ENCODE data around the gene PSMB7. TPM values are rescaled to one million over a fixed set of nuclear protein-coding genes. Genes with fewer than 3 reads are reported as not detected.

The PSMB7 gene
- total and polyA plus RNA-seq, 2 of the 13 experiments (the other 11 are each of a cell fraction or from before 2014, with no cell fraction given), result 259 to 291 TPM

GRCh38 chr9:124415102-124415851 is at the start of gene PSMB7 (continued):
- peak; percentile 63 for TF ChIP-seq ZBTB33 (CRISPR knock-in tag; IDR thresholded peaks at IDR 0.05)
- TF ChIP-seq ZNF496 (CRISPR knock-in tag; IDR thresholded peaks at IDR 0.05; ENCODE audit: insufficient replicate concordance), result no peak
- peak; percentile 96 for TF ChIP-seq XRCC5 (optimal IDR thresholded peaks at IDR 0.05; ENCODE audit: low read length)
- TF ChIP-seq ZNF883 (CRISPR knock-in tag; IDR thresholded peaks at IDR 0.05; ENCODE audit: not compliant biosample characterization), result peak; percentile 42
- 0 out of 2 replicates have a peak, but pooled peaks have one; percentile 53 for TF ChIP-seq JUNB (CRISPR knock-in tag; IDR thresholded peaks at IDR 0.05; ENCODE audit: borderline replicate concordance)
- TF ChIP-seq FOXA3 (CRISPR knock-in tag; IDR thresholded peaks at IDR 0.05), result peak; percentile 72
- TF ChIP-seq NFKBIZ (CRISPR knock-in tag; IDR thresholded peaks at IDR 0.05), result 0 out of 2 replicates have a peak, but pooled peaks have one; percentile 34
- TF ChIP-seq MIER3 (CRISPR knock-in tag; IDR thresholded peaks at IDR 0.05; ENCODE audit: borderline replicate concordance), result peak; percentile 73; the same call in 1 of the 2 replicates
- no peak for TF ChIP-seq ZNF446 (CRISPR knock-in tag; IDR thresholded peaks at IDR 0.05)
- TF ChIP-seq TAF1 (CRISPR knock-in tag; IDR thresholded peaks at IDR 0.05), result peak; percentile 79; the same call in 1 of the 2 replicates
- no peak for TF ChIP-seq ZFP1 (CRISPR knock-in tag; IDR thresholded peaks at IDR 0.05)
- no peak for TF ChIP-seq FOXO1 (CRISPR knock-in tag; IDR thresholded peaks at IDR 0.05)
- TF ChIP-seq MEIS1 (CRISPR knock-in tag; IDR thresholded peaks at IDR 0.05; ENCODE audit: borderline replicate concordance), result peak; percentile 56; the same call in 1 of the 2 replicates
- TF ChIP-seq JDP2 (CRISPR knock-in tag; IDR thresholded peaks at IDR 0.05; ENCODE audit: borderline replicate concordance), result no peak
- TF ChIP-seq SAP130 (CRISPR knock-in tag; IDR thresholded peaks at IDR 0.05; ENCODE audit: low read depth), result peak; percentile 95
- TF ChIP-seq ZNF512 (CRISPR knock-in tag; IDR thresholded peaks at IDR 0.05), result no peak
- TF ChIP-seq ZNF251 (CRISPR knock-in tag; IDR thresholded peaks at IDR 0.05), result no peak
- TF ChIP-seq NR2F2 (IDR thresholded peaks at IDR 0.05; ENCODE audit: borderline replicate concordance, low read depth), result no peak
- TF ChIP-seq AHR (CRISPR knock-in tag; IDR thresholded peaks at IDR 0.05), result 0 out of 2 replicates have a peak, but pooled peaks have one; percentile 28
- no peak for TF ChIP-seq ZBTB14 (CRISPR knock-in tag; IDR thresholded peaks at IDR 0.05)
- TF ChIP-seq ZNF800 (CRISPR knock-in tag; IDR thresholded peaks at IDR 0.05), result peak; percentile 71; the same call in 1 of the 2 replicates
- TF ChIP-seq AGO2 (optimal IDR thresholded peaks at IDR 0.05; ENCODE audit: low read depth, low read length), result peak; percentile 64
- TF ChIP-seq E2F1 (CRISPR knock-in tag; IDR thresholded peaks at IDR 0.05), result no peak; the same call in 1 of the 2 replicates
